ENCODE measurements around the gene OSTN.

GRCh38 chr3:191257286-191257685 lies 58.2 kb downstream of the OSTN start:
- TF ChIP-seq, protein P1, sequence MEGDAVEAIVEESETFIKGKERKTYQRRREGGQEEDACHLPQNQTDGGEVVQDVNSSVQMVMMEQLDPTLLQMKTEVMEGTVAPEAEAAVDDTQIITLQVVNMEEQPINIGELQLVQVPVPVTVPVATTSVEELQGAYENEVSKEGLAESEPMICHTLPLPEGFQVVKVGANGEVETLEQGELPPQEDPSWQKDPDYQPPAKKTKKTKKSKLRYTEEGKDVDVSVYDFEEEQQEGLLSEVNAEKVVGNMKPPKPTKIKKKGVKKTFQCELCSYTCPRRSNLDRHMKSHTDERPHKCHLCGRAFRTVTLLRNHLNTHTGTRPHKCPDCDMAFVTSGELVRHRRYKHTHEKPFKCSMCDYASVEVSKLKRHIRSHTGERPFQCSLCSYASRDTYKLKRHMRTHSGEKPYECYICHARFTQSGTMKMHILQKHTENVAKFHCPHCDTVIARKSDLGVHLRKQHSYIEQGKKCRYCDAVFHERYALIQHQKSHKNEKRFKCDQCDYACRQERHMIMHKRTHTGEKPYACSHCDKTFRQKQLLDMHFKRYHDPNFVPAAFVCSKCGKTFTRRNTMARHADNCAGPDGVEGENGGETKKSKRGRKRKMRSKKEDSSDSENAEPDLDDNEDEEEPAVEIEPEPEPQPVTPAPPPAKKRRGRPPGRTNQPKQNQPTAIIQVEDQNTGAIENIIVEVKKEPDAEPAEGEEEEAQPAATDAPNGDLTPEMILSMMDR (IDR thresholded peaks at IDR 0.05) = no peak
- no peak for TF ChIP-seq POLR2A (IDR thresholded peaks at IDR 0.05)
